MM.1S (cell line): ENCODE measurements around the gene SLC5A8.

Experiments used
- CTCF ChIP-seq: fragments of 300-600 bp; sonication (generic); IDR thresholded peaks from 2 replicates; pipeline ENCODE4 v1.5.1; 2016; ENCODE audit warnings: antibody characterized with exemption, low read length, mixed read lengths
- EZH2 ChIP-seq: fragments of 300-600 bp; sonication (generic); optimal IDR thresholded peaks from 2 replicates; pipeline ENCODE3; 2017; ENCODE audit warnings: low read depth, mild to moderate bottlenecking, antibody characterized with exemption, low read length, mixed read lengths
- EZH2phosphoT487 ChIP-seq: fragments of 300-600 bp; sonication (generic); IDR thresholded peaks from 2 replicates; pipeline ENCODE4 v1.6.1; 2018; ENCODE audit warnings: antibody characterized with exemption, low read length

- no peak for TF ChIP-seq CTCF
- TF ChIP-seq EZH2 = no peak
- no peak for TF ChIP-seq EZH2phosphoT487
Observed at GRCh38 chr12:101127521-101128219, 82.4 kb downstream of the SLC5A8 start.
